Measurements from ENCODE around the gene MAG. TPM values are rescaled to one million over a fixed set of nuclear protein-coding genes. Genes with fewer than 3 reads are reported as not detected.

Gene MAG
- total RNA-seq, 1 experiment from 2014 or later = 13.4 TPM

- no peak overlapping the region for H3K4me3 ChIP-seq
- H3K9me3 ChIP-seq (ENCODE audit: insufficient read depth, low read depth) = no peaks in the 10 kb centered on the region
- no peaks in the 10 kb centered on the region for H3K27me3 ChIP-seq (ENCODE audit: insufficient read depth, low read depth)
- ChIA-PET POLR2A (ENCODE audit: unreplicated experiment) (no interaction called here), CTCF (interaction anchor here (0.7 kb wide), 1 partner anchor 37 kb away, joined by 12 read pairs; no protein-coding TSS in a partner anchor)
- H3K4me2 ChIP-seq = no peak overlapping the region
- peaks cover 3% of the 10 kb centered on the region; the same call in 1 of the 2 replicates for H3F3A ChIP-seq (ENCODE audit: insufficient read depth, low read depth)
- no peaks in the 10 kb centered on the region for H3K36me3 ChIP-seq (ENCODE audit: low read depth)
- no peaks in the 10 kb centered on the region for H3K9me2 ChIP-seq (ENCODE audit: insufficient read depth)
- H2AFZ ChIP-seq = no peak overlapping the region
- TF ChIP-seq CTCF (conservative IDR thresholded peaks at IDR 0.05) = no peak
- TF ChIP-seq EZH2 (IDR thresholded peaks at IDR 0.05; ENCODE audit: low read depth) = no peak
- H3K27ac ChIP-seq = no peak overlapping the region
- no peak for DNase-seq
- H3K4me1 ChIP-seq (replicated peaks; ENCODE audit: insufficient read depth) = no peaks in the 10 kb centered on the region
- H3K79me2 ChIP-seq (ENCODE audit: low read depth) = no peaks in the 10 kb centered on the region
- no TSS peak for BruUV-seq (replicated peaks)
- intact Hi-C loops (cut with micrococcal nuclease; ENCODE audit: unreplicated experiment) = loop anchor here (10.0 kb wide), 1 partner anchor 206 kb away; the partner anchor contains the start of gene FXYD7
- H4K20me1 ChIP-seq (ENCODE audit: insufficient read depth) = no peaks in the 10 kb centered on the region
These were observed 58.6 kb downstream of the MAG start for GRCh38 chr19:35350591-35350990.

- no peaks in the 10 kb centered on the region for H3K27me3 ChIP-seq (ENCODE audit: insufficient read depth, low read depth)
- H3F3A ChIP-seq (ENCODE audit: insufficient read depth, low read depth) = peaks cover 3% of the 10 kb centered on the region; the same call in 1 of the 2 replicates
- no peaks in the 10 kb centered on the region for H3K4me1 ChIP-seq (replicated peaks; ENCODE audit: insufficient read depth)
- intact Hi-C loops (cut with micrococcal nuclease; ENCODE audit: unreplicated experiment) = loop anchor here (1.0 to 10.0 kb wide), 6 partner anchors 45 to 366 kb away; partner anchors contain the start of genes FXYD7 and TMEM147
- H3K79me2 ChIP-seq (ENCODE audit: low read depth) = no peaks in the 10 kb centered on the region
- ChIA-PET CTCF (interaction anchor here (1.0 kb wide), 1 partner anchor 33 kb away, joined by 4 read pairs; no protein-coding TSS in a partner anchor), POLR2A (ENCODE audit: unreplicated experiment) (no interaction called here)
- no TSS peak for BruUV-seq (replicated peaks)
- no peak overlapping the region for H2AFZ ChIP-seq
- no peaks in the 10 kb centered on the region for H3K36me3 ChIP-seq (ENCODE audit: low read depth)
- DNase-seq = no peak
- H3K27ac ChIP-seq = no peak overlapping the region
- no peaks in the 10 kb centered on the region for H3K9me2 ChIP-seq (ENCODE audit: insufficient read depth)
- no peaks in the 10 kb centered on the region for H3K9me3 ChIP-seq (ENCODE audit: insufficient read depth, low read depth)
- no peak overlapping the region for H3K4me2 ChIP-seq
- no peak for TF ChIP-seq CTCF (conservative IDR thresholded peaks at IDR 0.05)
- no peak for TF ChIP-seq EZH2 (IDR thresholded peaks at IDR 0.05; ENCODE audit: low read depth)
- H3K4me3 ChIP-seq = no peak overlapping the region
- H4K20me1 ChIP-seq (ENCODE audit: insufficient read depth) = no peaks in the 10 kb centered on the region
These were observed 59.6 kb downstream of the MAG start for GRCh38 chr19:35351411-35352176.

- Histone ChIP-seq H3K27me3 (ENCODE audit: insufficient read depth, low read depth) (no peaks in the 10 kb centered on the region), H3K9me3 (ENCODE audit: insufficient read depth, low read depth) (no peaks in the 10 kb centered on the region)
- BruUV-seq (replicated peaks) = no TSS peak
These were observed 60.2 kb downstream of the MAG start for GRCh38 chr19:35352177-35352447.

More at GRCh38 chr19:35352177-35352447, 60.2 kb downstream of the MAG start:
- Histone ChIP-seq H3K4me3 (no peak overlapping the region), H4K20me1 (ENCODE audit: insufficient read depth) (no peaks in the 10 kb centered on the region), H3K9me2 (ENCODE audit: insufficient read depth) (no peaks in the 10 kb centered on the region), H2AFZ (no peak overlapping the region), H3F3A (ENCODE audit: insufficient read depth, low read depth) (peaks cover 3% of the 10 kb centered on the region; the same call in 1 of the 2 replicates), H3K79me2 (ENCODE audit: low read depth) (no peaks in the 10 kb centered on the region), H3K4me2 (no peak overlapping the region), H3K27ac (no peak overlapping the region), H3K4me1 (replicated peaks; ENCODE audit: insufficient read depth) (no peaks in the 10 kb centered on the region), H3K36me3 (ENCODE audit: low read depth) (no peaks in the 10 kb centered on the region)
- no peak for DNase-seq
- TF ChIP-seq EZH2 (IDR thresholded peaks at IDR 0.05; ENCODE audit: low read depth) (no peak), CTCF (conservative IDR thresholded peaks at IDR 0.05) (no peak)
- POLR2A ChIA-PET (ENCODE audit: unreplicated experiment) = no interaction called here
- intact Hi-C loops (cut with micrococcal nuclease; ENCODE audit: unreplicated experiment) = loop anchor here (1.0 to 10.0 kb wide), 6 partner anchors 45 to 365 kb away; partner anchors contain the start of genes FXYD7 and TMEM147
- CTCF ChIA-PET = interaction anchor here (1.0 kb wide), 1 partner anchor 33 kb away, joined by 4 read pairs; no protein-coding TSS in a partner anchor

All from PC-9 (cell line).